ENCODE data around the gene TNNT2.
A peak's percentile ranks its signal among the peaks of the same experiment; 100 is the strongest.

The TNNT2 gene

GRCh38 chr1:201354901-201355295 is 22.6 kb downstream of the TNNT2 start:
- DNase-seq, result no peak

GRCh38 chr1:201354151-201354900 is 23.2 kb downstream of the TNNT2 start:
- DNase-seq, result no peak

GRCh38 chr1:201353186-201353940 is 24.1 kb downstream of the TNNT2 start:
- no peak for DNase-seq

GRCh38 chr1:201351617-201352016 is 25.9 kb downstream of the TNNT2 start:
- DNase-seq, result no peak

GRCh38 chr1:201350884-201351283 is 26.6 kb downstream of the TNNT2 start:
- no peak for DNase-seq

GRCh38 chr1:201350361-201350725 is 27.1 kb downstream of the TNNT2 start:
- DNase-seq, result no peak

GRCh38 chr1:201349092-201349491 is 28.4 kb downstream of the TNNT2 start:
- no peak for DNase-seq

GRCh38 chr1:201348211-201348566 is 29.3 kb downstream of the TNNT2 start:
- DNase-seq, result peak in 1 of 5 donors; percentile 16

- no peak for DNase-seq
Observed at GRCh38 chr1:201347498-201348210, 29.8 kb downstream of the TNNT2 start.

- DNase-seq, result no peak
Observed at GRCh38 chr1:201346987-201347386, 30.5 kb downstream of the TNNT2 start.

GRCh38 chr1:201346337-201346939 is 31.0 kb downstream of the TNNT2 start:
- DNase-seq, result no peak

GRCh38 chr1:201345081-201345355 is 32.5 kb downstream of the TNNT2 start:
- no peak for DNase-seq

- DNase-seq, result no peak
Observed at GRCh38 chr1:201344206-201345080, 33.0 kb downstream of the TNNT2 start.

GRCh38 chr1:201341377-201341776 is 36.1 kb downstream of the TNNT2 start:
- DNase-seq, result no peak

- no peak for DNase-seq
Observed at GRCh38 chr1:201336711-201337450, 40.6 kb downstream of the TNNT2 start.

GRCh38 chr1:201335901-201336300 is 41.6 kb downstream of the TNNT2 start:
- DNase-seq, result no peak

GRCh38 chr1:201335174-201335870 is 42.2 kb downstream of the TNNT2 start:
- DNase-seq, result no peak

GRCh38 chr1:201334325-201335173 is 42.9 kb downstream of the TNNT2 start:
- no peak for DNase-seq

- no peak for DNase-seq
Observed at GRCh38 chr1:201332616-201333335, 44.7 kb downstream of the TNNT2 start.

Measured in T-helper 1 cell (primary cell).